C1 segment of cervical spinal cord (tissue), 14 donors: Measurements from ENCODE around the gene MTCL1.

Source experiments
- DNase-seq, 14 donors: peaks; one replicate each; lab custom pipeline; 2025; lab: John Stamatoyannopoulos, UW

Gene MTCL1

DNA sequence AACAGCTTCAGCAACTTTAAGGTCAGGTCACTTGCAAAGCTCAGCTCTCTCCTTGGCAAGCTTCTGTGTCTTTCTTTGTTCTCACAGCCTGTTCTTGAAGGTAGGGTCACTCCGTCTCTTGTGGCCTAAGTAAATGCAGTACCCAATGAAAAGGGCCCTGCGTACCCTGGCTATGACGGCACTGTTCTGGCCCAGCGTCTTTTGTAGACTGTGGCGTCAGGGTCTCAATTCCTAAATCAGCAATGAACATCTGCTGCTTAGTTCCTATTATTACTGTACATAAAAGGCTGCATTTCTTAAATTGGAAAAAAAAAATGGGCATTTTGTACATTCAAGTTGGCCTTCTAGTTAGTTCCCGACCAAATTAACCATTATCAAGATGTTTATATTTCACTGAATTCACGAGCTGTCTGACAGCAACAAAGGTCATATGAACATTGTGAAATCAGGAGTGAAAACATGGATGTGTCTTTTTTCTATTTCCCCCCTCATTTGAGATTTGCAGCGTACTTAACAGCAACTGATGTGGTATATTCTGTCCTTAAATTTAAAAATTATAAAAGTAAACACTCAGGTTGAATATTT, 17.0 kb upstream of the MTCL1 start:
- DNase-seq, result no peak

GRCh38 chr18:8688816-8689215, 16.5 kb upstream of the MTCL1 start:
- DNase-seq, result no peak

GRCh38 chr18:8689517-8689916, 15.8 kb upstream of the MTCL1 start:
- DNase-seq, result no peak

GRCh38 chr18:8694891-8695290, 10.5 kb upstream of the MTCL1 start:
- no peak for DNase-seq

- no peak for DNase-seq
Observed at GRCh38 chr18:8695932-8696517, 9.3 kb upstream of the MTCL1 start.

- DNase-seq, result peak in 9 of 14 donors; percentile 22 to 79 (median 47)
Observed at GRCh38 chr18:8696749-8697211, 8.6 kb upstream of the MTCL1 start.

GRCh38 chr18:8699126-8699525, 6.2 kb upstream of the MTCL1 start:
- DNase-seq, result no peak

GRCh38 chr18:8699948-8700347, 5.4 kb upstream of the MTCL1 start:
- no peak for DNase-seq

DNA sequence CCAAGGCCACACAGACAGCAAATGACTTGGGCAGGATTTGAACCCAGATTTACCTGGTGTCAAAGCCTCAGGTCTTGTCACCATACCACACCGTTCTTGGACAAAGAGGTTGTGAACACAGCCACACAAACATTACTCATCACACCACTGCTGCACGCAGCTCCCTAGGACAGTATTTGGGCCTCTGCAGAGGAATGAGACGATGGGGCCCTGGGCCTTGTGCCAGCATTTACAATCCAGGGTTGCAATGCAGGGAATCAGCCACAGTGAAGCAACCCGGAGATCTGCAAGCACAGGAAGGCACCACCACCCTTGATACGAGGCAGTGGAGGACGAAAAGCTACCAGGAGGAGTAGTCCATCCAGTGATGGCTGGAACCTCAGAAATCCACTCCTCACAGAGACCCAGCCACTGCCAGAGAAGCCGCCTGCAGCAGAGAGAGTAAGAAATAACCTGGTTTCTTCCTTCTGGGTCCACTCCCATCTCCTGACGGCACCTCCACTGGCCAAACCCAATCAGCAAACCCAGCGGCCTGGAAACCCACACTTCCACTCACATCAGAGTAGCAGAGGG, 3.7 kb upstream of the MTCL1 start:
- DNase-seq, result no peak

DNA sequence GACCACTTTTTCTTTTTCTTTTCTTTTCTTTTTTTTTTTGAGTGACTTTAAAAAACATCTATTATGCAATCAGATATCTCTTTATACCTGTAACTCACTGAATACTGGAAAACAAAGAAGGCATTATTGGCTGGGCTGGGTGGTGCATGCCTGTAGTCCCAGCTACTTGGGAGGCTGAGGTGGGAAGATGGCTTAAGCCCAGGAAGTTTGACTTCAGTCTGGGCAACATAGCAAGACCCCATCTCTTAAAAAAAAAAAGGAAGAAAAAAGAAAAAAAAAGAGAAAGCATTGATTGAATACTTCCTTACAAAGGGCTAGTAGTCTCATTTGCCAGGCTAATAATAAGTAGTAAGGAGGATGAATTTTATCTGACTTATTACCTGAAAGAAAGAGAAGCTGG, 2.7 kb upstream of the MTCL1 start:
- DNase-seq, result no peak

- DNase-seq, result no peak
Observed at GRCh38 chr18:8703092-8703709, 2.2 kb upstream of the MTCL1 start.

- no peak for DNase-seq
Observed at GRCh38 chr18:8703781-8704301, 1.5 kb upstream of the MTCL1 start.

DNA sequence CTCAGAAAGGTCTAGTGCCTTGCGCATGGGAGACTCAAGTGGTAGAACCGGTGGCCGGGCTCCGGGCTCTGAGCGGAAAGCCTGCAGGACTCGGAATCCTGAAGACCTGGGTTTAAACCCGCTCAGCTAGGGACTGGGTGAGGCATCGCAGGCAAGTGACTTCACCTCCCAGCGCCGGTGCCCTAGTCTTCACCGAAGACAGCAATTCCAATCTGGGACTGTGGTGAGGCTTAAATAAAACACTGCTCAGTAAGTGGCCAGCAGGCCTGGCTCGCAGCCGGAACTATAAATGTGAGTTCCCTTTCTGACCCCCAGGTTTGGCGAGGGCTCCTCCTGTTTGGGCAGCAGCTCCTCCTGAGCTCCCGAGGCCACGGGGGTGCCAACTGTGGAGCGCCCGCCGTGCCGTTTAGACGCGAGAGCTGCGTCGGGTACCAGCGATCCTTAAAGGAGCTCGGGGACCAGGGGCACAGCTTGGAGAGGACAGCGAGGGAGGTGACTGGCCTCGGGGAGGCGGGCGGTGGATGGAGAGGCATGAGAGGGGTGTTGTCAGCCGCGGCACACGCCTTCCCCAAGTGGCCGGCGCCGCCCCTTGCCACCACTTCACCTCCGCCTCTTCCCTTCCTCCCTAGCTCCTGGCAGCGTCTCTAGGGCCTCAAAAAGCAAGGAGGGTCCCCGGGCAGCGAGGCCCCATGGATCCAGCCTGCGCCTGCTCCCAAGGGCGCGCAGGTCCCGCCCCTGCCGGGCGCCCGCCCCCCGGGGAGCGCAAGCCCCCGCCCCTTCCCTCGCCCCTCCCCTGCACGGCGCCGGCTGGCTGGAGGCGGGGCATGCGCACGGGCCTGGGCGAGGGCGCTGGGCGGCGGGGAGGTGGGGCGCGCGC, 757 bp upstream of the MTCL1 start:
- DNase-seq, result peak; percentile 60 to 95 (median 87)

GRCh38 chr18:8705961-8706790, 820 bp downstream of the MTCL1 start:
- DNase-seq, result peak in 3 of 14 donors; percentile 23 to 43 (median 38)

GRCh38 chr18:8706791-8707555, 1.6 kb downstream of the MTCL1 start:
- peak in 6 of 14 donors; percentile 6 to 63 (median 33) for DNase-seq

- DNase-seq, result peak in 1 of 14 donors; percentile 80
Observed at GRCh38 chr18:8707556-8708300, 2.4 kb downstream of the MTCL1 start.

GRCh38 chr18:8708670-8709069, 3.3 kb downstream of the MTCL1 start:
- no peak for DNase-seq

GRCh38 chr18:8709248-8710059, 4.1 kb downstream of the MTCL1 start:
- DNase-seq, result no peak
